ENCODE measurements around the gene SMPDL3A. TPM values are rescaled to one million over a fixed set of nuclear protein-coding genes. Genes with fewer than 3 reads are reported as not detected.

SMPDL3A gene
- total and polyA plus RNA-seq, 2 of the 8 experiments (the other 6 are each of a cell fraction or from before 2014, with no cell fraction given) = 3.5 to 3.9 TPM

DNA sequence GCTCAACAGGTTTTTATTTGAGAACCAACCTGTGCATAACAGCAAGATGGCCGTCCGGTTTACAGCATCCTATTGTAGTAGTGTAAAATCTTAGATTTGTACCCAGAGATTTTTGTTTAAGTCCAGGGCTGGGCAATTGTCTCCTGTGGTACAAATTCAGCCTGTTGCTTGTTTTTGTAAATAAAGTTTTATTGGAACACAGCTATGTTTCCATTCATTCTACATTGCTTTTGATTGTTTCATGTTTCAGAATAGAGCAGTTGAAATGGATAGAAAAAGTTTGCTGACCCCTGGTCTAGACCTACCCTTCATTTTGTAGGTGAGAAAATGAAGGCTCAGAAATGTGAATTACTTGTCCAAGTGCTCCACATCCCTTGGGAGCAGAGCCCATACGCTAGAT, 8.5 kb downstream of the SMPDL3A start (continued):
- TF ChIP-seq, protein P1, sequence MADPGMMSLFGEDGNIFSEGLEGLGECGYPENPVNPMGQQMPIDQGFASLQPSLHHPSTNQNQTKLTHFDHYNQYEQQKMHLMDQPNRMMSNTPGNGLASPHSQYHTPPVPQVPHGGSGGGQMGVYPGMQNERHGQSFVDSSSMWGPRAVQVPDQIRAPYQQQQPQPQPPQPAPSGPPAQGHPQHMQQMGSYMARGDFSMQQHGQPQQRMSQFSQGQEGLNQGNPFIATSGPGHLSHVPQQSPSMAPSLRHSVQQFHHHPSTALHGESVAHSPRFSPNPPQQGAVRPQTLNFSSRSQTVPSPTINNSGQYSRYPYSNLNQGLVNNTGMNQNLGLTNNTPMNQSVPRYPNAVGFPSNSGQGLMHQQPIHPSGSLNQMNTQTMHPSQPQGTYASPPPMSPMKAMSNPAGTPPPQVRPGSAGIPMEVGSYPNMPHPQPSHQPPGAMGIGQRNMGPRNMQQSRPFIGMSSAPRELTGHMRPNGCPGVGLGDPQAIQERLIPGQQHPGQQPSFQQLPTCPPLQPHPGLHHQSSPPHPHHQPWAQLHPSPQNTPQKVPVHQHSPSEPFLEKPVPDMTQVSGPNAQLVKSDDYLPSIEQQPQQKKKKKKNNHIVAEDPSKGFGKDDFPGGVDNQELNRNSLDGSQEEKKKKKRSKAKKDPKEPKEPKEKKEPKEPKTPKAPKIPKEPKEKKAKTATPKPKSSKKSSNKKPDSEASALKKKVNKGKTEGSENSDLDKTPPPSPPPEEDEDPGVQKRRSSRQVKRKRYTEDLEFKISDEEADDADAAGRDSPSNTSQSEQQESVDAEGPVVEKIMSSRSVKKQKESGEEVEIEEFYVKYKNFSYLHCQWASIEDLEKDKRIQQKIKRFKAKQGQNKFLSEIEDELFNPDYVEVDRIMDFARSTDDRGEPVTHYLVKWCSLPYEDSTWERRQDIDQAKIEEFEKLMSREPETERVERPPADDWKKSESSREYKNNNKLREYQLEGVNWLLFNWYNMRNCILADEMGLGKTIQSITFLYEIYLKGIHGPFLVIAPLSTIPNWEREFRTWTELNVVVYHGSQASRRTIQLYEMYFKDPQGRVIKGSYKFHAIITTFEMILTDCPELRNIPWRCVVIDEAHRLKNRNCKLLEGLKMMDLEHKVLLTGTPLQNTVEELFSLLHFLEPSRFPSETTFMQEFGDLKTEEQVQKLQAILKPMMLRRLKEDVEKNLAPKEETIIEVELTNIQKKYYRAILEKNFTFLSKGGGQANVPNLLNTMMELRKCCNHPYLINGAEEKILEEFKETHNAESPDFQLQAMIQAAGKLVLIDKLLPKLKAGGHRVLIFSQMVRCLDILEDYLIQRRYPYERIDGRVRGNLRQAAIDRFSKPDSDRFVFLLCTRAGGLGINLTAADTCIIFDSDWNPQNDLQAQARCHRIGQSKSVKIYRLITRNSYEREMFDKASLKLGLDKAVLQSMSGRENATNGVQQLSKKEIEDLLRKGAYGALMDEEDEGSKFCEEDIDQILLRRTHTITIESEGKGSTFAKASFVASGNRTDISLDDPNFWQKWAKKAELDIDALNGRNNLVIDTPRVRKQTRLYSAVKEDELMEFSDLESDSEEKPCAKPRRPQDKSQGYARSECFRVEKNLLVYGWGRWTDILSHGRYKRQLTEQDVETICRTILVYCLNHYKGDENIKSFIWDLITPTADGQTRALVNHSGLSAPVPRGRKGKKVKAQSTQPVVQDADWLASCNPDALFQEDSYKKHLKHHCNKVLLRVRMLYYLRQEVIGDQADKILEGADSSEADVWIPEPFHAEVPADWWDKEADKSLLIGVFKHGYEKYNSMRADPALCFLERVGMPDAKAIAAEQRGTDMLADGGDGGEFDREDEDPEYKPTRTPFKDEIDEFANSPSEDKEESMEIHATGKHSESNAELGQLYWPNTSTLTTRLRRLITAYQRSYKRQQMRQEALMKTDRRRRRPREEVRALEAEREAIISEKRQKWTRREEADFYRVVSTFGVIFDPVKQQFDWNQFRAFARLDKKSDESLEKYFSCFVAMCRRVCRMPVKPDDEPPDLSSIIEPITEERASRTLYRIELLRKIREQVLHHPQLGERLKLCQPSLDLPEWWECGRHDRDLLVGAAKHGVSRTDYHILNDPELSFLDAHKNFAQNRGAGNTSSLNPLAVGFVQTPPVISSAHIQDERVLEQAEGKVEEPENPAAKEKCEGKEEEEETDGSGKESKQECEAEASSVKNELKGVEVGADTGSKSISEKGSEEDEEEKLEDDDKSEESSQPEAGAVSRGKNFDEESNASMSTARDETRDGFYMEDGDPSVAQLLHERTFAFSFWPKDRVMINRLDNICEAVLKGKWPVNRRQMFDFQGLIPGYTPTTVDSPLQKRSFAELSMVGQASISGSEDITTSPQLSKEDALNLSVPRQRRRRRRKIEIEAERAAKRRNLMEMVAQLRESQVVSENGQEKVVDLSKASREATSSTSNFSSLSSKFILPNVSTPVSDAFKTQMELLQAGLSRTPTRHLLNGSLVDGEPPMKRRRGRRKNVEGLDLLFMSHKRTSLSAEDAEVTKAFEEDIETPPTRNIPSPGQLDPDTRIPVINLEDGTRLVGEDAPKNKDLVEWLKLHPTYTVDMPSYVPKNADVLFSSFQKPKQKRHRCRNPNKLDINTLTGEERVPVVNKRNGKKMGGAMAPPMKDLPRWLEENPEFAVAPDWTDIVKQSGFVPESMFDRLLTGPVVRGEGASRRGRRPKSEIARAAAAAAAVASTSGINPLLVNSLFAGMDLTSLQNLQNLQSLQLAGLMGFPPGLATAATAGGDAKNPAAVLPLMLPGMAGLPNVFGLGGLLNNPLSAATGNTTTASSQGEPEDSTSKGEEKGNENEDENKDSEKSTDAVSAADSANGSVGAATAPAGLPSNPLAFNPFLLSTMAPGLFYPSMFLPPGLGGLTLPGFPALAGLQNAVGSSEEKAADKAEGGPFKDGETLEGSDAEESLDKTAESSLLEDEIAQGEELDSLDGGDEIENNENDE (IDR thresholded peaks at IDR 0.05; ENCODE audit: insufficient replicate concordance, low read length) = no peak
- TF ChIP-seq, protein P2, sequence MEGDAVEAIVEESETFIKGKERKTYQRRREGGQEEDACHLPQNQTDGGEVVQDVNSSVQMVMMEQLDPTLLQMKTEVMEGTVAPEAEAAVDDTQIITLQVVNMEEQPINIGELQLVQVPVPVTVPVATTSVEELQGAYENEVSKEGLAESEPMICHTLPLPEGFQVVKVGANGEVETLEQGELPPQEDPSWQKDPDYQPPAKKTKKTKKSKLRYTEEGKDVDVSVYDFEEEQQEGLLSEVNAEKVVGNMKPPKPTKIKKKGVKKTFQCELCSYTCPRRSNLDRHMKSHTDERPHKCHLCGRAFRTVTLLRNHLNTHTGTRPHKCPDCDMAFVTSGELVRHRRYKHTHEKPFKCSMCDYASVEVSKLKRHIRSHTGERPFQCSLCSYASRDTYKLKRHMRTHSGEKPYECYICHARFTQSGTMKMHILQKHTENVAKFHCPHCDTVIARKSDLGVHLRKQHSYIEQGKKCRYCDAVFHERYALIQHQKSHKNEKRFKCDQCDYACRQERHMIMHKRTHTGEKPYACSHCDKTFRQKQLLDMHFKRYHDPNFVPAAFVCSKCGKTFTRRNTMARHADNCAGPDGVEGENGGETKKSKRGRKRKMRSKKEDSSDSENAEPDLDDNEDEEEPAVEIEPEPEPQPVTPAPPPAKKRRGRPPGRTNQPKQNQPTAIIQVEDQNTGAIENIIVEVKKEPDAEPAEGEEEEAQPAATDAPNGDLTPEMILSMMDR (IDR thresholded peaks at IDR 0.05; ENCODE audit: control extremely low read depth in 1 of 3, insufficient read depth in 1 of 3, low read depth in 1 of 3, low read length in 3 of 3) = no peak
- TF ChIP-seq BCL11A (IDR thresholded peaks at IDR 0.05; ENCODE audit: low read depth in 2 of 2, low read length in 2 of 2) = no peak
- TF ChIP-seq, protein P3, sequence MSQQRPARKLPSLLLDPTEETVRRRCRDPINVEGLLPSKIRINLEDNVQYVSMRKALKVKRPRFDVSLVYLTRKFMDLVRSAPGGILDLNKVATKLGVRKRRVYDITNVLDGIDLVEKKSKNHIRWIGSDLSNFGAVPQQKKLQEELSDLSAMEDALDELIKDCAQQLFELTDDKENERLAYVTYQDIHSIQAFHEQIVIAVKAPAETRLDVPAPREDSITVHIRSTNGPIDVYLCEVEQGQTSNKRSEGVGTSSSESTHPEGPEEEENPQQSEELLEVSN (IDR thresholded peaks at IDR 0.05) = no peak
- TF ChIP-seq POLR2AphosphoS5 (IDR thresholded peaks at IDR 0.05; ENCODE audit: low read depth, low read length) = no peak
- no peak for TF ChIP-seq KDM1A (IDR thresholded peaks at IDR 0.05; ENCODE audit: borderline replicate concordance, low read length)
- no peak for TF ChIP-seq SIX5 (IDR thresholded peaks at IDR 0.05; ENCODE audit: low read depth, low read length)
- TF ChIP-seq RNF2 (IDR thresholded peaks at IDR 0.05; ENCODE audit: borderline replicate concordance, low read depth, low read length, missing control alignments, poor library complexity, severe bottlenecking) = no peak

Measured in H1 (cell line).